Eye (tissue), 1 donor: Measurements from ENCODE around the gene IL1F10.
"Not testable (repeated sequence)": the region's sequence is repeated elsewhere in the genome, so short reads cannot be mapped to it uniquely, and the experiment has no call there.

Source experiments
- DNase-seq: peaks from one replicate; pipeline ENCODE4 v3.0.0-alpha.2; 2015

IL1F10 gene

DNA sequence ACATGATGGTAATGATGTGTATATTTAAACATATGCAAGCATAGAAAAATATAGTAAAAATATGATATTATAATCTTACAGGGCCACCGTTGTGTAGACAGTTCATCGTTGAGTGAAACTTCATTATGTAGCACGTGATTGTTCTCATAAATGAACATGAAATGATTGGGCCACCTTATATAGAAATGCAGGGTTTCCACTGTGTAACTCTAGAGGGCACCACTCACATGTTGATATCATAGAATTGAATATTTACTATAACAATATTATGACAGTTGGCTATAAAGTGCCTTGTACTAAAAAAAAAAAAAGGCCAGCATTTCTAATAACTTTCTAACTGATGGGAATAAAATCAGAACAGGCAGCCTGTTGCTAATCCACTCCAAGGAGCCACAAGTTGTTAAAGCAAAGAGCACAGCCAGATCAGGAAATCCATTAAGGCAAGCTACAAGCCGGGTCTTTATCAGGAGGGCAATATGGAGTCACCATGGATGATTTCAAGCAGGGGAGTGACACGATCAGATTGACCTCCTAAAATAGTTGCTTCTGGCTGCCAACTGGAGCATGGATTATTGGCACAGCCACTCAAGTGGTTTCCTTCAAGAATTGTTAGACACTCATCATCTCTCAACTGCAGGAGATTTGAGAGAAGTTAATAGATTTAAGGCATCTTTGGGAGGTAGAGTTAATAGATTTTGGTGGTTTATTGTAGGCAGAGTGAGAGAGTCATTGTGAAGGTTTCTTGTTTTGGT is 16.7 kb downstream of the IL1F10 start:
- DNase-seq: no peak

DNA sequence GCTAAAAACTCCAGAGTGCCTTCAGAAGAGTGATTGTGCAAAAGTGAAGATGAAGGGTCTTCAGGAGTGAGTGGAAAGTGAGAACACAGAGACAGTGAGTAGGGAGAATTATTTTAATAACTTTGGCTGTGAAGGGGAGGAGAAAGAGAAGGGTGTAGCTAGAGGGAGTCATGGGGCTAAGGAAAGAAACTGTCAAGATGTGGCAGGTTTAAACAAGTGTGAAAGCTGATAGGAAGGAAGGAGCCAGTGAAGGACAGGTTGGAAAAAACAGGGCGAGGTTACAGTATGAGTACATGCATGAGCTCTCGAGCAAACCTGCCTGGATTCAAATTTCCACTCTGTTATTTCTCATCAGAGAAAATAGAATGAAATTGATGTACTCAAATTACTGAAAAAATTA is 17.8 kb downstream of the IL1F10 start:
- no peak for DNase-seq

DNA sequence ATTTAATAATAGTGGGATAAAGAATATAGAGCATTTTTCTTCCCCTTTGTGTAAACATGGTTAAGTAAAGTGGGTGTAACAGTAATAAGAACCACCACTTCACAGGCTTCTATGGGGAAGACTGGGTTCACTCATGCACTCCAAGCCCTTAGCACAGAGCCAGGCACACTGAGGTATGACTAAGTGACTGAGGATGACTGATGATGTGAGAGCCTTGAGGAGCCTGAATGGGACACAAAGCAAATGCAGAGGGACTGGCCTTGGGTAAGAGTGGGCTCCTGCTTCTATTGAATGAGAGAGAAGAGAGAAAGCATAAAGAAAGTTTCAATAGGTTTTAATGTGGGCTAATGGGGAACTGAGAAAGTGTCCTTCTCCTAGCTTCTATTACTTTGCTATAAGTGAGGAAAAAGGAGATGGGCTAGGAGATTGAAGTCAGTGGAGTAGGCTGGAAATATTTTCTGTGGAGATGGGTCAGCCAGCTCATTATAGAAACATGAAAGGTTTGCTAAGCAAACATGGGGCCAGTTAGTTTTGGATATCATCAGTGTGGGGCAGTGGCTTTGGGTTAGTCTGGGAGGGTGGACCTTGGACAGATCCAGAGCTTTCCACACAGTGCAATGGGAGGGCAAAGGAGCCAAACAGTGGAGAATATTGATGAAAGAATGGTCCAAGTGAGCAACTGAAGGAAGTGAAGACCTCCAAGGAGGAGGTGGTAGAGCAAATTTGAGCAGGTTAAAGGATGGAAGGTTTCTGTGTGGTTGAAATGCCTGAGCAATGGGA is 20.6 kb downstream of the IL1F10 start:
- DNase-seq: no peak

DNA sequence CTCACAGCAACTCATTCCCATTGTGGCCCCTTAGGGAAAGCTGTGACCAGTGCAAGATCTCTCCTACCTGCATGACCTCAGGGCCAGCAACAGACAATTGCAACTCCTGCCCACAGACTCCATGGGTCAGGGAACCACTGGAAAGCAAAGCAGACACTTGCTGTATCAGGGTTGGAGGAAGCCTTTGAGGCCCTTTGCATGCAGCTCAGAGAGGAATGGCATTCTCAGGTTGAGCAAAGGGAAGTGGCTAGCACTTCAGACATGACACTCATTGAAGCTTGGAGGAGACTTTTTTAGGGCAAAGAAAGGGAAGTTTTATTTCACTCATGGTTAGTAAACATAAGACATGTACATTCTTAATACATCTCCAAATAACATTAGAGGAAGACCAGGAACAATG is 22.1 kb downstream of the IL1F10 start:
- DNase-seq: no peak

DNA sequence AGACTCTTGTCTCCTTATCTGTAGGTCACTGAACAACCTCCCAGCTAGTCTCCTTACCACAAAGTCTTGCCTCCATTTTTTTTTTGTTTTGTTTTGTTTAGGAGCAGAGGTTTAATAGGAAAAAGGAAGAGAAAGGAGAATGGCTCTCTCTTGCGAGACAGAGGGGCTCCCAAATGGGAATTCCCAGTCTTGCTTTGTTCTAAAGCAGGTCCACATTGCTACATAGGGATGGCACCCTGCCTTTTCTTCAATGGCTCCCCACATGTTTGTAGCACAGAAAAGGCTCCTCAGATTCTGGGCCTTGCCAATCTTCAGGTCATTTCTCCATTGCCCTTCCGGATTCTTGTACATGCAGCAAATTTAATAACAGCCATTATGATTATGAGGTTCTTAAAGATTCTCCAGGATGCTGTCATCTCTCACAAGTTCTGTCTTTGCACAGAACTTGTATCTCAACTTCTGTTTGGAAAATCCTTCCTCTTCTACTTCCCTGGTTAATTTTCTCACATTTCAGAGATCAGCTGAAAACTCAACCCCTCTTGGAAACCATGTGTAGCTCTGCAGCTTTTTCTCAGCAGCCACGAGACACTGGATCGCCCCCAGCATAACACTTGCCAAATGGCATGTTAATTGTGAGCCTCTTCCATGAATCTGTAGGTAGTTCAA is 23.6 kb downstream of the IL1F10 start:
- DNase-seq: no peak

DNA sequence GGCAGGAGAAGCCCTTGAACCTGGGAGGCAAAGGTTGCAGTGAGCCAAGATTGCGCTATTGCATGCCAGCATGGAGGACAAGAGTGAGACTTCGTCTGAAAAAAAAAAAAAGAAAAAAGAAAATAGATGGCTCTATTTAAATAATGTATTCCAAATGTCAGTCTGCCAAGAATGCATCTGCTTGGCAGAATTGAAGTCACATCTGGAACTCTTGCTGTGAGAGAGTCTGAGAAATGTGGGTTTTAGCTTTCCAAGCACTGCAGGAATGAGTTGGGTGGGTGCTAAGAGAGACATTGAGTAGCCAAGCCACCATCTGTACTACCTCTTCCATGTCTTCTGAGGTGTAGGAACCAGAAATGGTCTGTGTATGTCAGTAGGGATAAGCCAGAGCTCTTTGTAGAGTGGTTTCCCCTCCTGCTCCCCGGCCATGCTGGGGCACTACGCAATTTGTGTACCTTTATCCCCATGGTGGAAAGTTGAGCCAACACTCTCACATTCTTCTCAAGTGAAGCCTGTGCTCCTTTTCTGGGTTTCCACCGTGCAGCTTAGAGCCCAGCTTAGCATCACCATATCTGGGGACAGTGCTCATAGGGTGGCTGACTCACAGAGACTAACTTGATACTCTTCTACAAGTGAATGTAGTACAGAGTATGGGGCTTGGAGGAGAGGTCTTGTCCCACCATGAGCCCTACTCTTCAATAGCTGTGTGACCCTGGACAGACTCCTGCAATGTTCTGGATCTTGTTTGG is 25.3 kb downstream of the IL1F10 start:
- no peak for DNase-seq

DNA sequence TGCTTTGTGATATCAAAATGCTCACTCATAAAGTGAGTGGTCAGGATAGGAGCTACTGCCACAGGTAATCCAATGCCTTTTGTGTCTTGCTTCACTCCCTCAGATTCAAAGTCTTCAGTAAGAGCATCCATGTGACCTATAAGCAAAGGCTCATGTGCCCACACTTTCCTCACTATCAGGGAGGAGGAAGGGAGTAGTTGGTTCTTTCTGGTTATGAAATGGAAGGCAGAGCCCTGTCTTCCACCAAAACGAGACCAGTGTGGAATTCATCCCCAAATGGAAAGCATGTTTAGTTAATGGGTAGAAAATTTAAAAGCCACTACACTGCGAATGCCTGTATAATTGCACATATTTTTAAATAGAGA is 25.8 kb downstream of the IL1F10 start:
- DNase-seq: no peak

DNA sequence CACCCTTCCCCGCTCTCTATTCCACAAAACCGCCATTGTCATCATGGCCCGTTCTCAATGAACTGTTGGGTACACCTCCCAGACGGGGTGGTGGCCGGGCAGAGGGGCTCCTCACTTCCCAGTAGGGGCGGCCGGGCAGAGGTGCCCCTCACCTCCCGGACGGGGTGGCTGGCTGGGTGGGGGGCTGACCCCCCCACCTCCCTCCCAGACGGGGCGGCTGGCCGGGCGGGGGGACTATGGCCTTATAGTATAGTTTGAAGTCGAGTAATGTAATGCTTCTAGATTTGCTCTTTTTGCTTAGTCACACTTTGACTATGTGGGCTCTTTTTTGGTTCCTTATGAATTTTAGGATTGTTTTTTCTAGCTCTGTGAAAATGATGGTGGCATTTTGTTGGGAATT is 28.5 kb downstream of the IL1F10 start:
- DNase-seq: not testable (repeated sequence)

DNA sequence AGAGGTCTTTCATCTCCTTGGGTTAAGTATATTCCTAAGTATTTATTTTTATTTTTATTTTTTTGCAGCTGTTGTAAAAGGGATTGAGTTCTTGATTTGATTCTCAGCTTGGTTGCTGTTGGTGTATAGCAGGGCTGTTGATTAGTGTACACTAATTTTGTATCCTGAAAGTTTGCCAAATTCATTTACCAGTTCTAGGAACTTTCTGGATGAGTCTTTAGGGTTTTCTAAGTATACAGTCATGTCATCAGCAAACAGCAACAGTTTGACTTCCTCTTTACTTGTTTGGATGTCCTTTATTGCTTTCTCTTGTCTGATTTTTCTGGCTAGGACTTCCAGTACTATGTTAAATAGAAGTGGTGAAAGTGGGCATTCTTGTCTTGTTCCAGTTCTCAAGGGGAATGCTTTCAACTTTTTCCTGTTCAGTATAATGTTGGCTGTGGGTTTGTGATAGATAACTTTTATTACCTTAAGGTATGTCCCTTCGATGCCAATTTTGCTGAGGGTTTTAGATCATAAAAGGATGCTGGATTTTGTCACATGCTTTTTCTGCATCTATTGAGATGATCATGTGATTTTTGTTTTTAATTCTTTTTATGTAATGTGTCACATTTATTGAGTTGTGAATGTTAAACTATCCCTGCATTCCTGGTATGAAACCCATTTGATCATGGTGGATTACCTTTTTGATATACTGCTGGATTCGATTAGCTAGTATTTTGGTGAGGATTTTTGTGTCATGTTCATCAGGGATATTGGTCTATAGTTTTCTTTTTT is 29.3 kb downstream of the IL1F10 start:
- DNase-seq: not testable (repeated sequence)

DNA sequence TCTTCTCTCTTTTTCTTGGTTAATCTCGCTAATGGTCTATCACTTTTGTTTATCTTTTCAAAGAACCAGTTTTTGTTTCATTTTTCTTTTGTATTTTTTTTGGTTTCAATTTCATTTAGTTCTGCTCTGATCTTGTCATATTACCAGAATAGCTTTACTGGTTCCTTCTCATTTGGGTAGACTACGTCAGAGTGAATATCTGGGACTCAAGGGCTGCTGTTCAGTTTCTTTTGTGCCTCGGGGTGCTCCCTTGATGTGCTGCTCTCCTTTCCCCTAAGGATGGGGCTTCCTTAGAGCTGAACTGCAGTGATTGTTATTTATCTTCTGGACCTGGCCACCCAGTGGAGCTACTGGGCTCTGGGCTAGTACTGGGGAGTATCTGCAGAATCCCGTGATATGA is 30.3 kb downstream of the IL1F10 start:
- no peak for DNase-seq

DNA sequence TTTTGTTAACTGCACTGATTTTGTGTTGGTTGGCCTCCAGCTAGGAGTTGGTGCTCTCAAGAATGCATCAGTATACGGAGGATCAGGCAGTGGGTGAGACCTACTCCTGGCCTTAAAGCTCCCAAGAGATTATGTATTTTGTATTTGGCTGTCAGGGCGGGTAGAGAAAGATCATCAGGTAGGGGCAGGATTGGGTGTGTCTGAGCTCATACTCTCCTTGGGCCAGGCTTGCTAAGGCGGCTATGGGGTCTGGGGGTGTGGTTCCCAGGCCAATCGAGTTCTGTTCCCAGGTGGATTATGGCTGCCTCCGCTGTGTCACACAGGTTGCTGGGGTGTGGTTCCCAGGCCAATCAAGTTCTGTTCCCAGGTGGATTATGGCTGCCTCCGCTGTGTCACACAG is 30.8 kb downstream of the IL1F10 start:
- DNase-seq: no peak

DNA sequence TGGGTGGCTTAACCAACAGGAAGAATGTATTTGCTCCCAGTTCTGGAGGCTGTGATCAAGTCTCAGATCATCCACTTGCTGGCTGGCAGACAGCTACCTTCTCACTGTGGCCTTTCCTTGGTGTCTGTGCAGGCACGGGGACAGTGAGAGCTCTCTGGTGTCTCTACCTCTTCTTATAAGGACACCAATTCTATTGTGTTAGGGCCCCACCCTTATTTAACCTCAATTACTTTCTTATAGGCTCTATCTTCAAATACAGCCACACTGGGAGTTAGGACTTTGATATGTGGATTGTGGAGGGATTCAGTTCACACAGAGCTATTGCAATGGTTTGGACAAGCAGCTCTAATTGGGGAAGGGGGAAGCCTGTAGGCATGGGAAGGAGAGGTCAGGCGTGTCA is 34.4 kb downstream of the IL1F10 start:
- no peak for DNase-seq

DNA sequence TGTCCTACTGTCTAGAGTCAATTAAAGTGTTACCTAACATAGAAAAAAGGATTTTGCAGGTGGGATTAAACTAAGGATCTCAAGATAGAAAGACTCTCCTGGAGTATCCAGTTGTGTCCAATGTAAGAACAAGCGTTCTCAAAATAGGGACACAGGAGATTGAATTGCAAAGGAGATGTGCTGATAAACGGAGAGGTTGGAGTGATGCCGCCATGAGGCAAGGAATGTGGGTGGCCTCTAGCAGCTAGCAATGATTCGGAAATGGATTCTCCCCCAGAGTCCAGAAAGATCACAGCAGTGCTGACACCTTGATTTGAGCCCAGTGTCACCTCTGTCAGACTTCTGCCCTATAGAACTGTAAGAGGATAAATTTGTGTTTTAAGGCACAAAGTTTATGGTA is 35.5 kb downstream of the IL1F10 start:
- no peak for DNase-seq

DNA sequence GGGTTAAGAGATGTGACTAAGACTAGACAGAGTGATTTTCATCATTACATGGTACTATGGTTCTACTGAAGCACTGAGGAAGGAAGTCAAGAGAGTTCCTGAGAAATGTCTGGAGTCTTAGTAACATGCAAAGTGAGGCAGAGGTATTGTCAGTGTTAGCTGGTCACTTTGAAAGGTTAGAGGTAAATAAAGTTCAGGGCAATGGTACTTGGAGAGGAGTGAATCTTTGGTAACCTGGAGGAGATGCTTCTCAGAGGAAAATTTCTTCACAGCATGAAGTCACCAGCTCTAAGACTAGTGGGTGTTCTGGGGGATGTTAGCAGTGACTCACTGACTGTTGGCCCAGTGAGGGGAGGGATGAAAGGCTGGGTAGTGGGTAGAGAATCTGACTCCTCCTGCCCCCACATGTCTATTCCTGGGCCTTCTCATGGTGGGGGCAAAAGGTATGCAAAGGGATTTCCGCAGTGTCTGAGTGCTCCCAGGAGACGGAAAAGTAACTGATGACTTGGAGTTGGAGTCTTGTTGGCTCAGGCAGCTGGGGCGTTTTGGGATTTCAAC is 36.4 kb downstream of the IL1F10 start:
- no peak for DNase-seq

DNA sequence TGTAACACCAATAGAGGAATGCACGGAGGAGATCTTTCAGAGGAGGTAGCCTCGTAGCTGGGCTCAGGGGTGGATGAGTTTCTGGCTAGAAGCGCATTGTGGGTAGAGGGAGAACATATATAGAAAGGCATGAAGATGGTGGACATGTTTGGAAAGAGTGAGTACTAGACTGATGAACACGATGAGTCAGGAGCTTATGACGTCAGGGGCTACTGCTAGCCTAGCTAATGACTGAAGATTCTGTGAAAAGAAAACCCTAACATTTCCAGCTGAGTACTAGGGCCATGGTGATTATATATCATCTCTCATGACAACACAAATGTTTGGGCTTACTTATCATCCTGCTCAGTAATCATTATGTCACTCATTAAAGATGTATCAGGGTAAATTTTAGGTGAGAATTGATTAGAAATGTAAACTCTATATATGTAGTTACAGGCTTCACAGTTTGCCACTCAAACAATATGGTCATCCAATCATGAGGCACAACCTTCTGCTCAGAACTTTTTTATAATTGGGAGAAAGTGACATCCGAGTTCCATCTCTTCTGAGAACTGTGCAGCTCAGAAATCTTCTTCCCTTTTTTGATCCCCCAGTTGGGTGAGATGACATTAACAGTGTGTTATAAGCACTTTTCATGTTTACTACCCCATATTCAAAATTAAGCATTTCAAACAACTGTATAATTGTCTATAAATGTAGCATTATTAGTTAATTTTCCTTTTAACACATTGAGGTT is 37.4 kb downstream of the IL1F10 start:
- DNase-seq: no peak

DNA sequence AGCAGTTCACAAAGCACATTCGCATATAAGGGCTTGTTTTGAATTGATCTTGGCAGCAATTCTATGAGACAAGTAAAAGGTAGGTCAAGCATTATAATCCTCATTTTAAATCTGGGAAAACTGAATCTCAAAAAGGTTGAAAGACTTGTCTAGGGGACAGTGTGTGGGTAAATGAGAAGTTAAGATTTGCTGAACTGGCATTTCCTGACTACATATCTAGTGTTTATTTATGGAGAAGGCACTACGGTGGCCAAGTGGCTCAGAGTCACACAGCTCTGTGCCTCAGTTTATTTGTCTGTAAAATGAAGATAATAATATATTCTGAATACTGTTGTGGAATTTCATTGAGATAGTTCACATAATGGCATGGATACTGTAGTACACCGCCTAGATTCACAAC is 43.4 kb downstream of the IL1F10 start:
- DNase-seq: no peak

DNA sequence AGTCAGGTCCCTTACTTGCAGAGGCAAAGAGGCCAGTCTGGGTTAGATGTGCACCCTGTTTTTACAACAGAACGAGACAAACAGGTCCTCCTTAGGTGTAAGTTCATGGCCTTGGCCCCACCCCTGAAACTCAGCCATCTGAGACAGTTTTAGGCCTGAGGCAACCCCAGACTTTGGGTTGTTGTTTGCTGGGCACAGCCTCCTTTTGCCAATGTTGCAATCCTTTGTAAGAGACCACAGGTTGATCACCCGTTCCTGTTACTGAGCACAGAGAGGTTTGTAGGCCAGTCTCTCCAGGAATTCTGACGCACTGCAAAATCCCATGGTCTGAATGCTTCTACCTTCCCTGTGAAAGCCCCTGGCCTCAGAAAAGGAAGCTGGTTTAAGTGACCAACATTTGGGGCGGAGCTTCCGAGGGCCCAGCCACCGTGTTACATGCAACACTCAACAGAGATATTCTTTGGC is 44.1 kb downstream of the IL1F10 start:
- no peak for DNase-seq

DNA sequence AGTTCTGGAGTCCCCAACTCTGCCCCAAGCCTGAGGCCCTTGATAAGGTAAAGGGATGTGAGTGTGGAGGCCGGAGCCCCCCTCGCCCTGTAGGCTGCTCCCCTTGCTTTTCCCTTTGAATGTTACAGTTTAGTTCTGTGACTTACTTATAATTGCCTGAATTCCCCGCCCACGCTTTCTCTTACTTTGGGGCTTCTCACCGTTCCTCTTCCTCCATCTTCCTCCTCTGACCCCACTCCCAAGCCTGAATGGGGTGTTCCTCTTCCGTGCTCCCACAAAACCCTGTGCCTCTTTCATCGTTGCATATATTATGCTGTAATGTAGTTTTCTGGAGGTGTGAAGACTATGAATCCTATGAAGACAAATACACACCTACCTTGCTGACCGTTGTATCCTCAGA is 44.7 kb downstream of the IL1F10 start:
- DNase-seq: no peak

DNA sequence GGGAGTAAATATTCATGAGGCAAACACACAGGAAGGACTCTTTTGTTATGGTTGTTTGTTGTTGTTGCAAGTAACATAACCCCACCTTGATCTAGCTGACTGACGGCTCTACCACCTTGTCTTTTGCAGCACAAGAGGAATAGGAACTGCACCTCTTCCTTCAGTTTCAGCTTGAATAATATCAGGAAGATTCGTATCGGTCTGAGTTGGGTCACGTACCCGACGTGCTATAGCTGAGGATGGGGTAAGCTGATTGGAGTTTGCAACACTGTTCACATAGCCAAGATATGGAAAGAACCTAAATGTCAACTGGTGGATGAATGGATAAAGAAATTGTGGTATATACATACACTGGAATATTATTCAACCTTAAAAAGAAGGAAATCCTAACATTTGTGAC is 45.1 kb downstream of the IL1F10 start:
- no peak for DNase-seq

DNA sequence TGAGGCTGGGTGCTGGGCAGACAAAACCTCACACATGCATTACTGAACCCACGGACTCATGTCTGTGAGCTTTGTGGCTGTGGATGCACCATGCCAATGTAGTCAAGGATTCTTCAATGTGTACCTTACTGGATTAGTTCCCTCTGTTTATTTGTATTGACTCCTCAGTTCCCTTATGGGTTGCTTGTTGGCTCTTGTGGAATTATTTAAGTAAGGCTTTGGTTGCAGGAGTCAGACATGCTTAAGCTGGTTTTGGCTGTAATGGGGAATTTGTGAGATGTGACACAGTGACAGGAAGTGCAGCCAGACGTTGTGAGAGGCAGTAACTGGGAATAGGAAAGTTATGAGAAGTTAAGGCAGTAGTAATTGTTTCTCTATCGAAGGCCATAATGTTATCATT is 46.0 kb downstream of the IL1F10 start:
- DNase-seq: no peak

DNA sequence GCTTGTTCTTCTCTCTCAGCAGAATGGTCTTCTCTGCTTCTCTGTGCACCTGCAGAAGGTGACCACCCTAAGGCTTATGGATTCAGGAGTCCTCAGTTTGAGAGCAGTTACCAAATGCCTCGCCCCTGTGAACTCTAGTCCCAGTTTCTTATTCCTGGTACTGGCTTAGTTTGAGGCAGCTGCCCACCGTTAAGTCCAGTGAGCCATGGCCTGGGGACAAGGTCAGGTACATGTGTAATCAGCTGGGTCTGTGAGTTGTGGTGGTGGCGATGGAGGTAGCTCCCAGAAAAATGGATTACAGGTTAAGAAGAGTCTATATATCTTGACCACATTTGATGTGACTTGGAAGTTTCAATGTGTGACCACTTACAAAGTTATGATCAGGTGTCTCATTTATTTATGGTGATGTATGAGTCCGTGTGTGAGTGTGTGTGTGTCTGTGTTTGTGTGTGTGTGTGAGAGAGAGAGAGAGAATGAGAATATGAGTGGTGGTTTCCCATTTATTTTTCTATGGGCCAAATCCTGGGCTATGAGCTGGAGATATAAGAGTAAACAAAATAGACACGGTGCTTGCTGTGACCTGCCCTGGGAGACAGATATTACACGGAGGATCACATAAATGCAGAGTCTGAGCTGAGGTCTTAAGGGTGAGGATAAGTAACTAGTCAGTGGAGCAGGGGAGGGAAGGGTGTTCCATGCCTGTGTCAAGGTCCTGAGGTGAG is 46.6 kb downstream of the IL1F10 start:
- DNase-seq: no peak
